ENCODE measurements around the gene WFDC2.
"Not testable (repeated sequence)": the region's sequence is repeated elsewhere in the genome, so short reads cannot be mapped to it uniquely, and the experiment has no call there.

Gene WFDC2

DNA sequence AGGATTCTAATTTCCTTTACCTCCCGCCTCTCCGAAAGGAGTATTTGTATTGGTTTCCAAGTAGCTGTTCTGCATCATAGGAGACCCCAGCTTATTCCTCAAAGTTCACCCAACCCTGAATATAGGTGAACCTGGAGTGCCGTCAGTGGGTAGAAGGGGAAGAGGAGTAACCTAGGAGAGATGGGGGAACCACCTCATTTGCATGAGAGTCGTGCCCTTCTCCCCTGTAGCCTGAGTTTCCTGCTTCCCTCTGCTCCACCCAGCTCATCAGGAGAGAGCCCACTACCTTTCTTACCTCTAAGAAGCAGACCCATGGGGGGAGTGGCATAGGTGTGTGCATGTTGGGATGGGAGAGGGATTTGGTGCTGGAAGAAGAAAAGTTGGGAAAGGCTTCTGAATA is 17.3 kb upstream of the WFDC2 start:
- DNase-seq (ENCODE audit: low read depth): no peak

- no peak for DNase-seq (ENCODE audit: low read depth)
These were observed 16.5 kb upstream of the WFDC2 start for GRCh38 chr20:45452772-45453691.

GRCh38 chr20:45456632-45457031 is 12.9 kb upstream of the WFDC2 start:
- no peak for DNase-seq (ENCODE audit: low read depth)

GRCh38 chr20:45459606-45460005 is 9.9 kb upstream of the WFDC2 start:
- no peak for DNase-seq (ENCODE audit: low read depth)

DNA sequence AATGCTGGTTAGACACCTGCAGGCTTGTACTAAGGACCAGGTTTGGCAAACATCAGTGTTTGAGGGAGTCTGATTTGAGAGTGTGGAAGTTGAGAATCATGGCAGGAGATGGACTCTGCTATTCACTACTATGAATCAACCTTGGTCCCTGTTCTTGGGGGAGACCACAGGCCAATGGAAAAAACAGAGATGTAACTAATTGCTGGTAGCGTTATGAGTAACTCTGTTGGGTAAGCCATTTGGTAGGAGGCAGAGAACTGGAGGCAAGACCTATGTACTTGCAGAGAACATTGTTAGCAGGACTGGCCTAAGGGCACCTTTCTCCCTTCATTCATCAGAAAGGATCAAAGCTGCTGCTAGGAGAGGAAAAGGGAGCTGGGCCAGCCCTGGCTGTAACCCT is 8.3 kb upstream of the WFDC2 start:
- no peak for DNase-seq (ENCODE audit: low read depth)

- no peak for DNase-seq (ENCODE audit: low read depth)
These were observed 6.6 kb upstream of the WFDC2 start for GRCh38 chr20:45462711-45463509.

- no peak for DNase-seq (ENCODE audit: low read depth)
These were observed 5.8 kb upstream of the WFDC2 start for GRCh38 chr20:45463709-45464108.

- no peak for DNase-seq (ENCODE audit: low read depth)
These were observed 3.9 kb upstream of the WFDC2 start for GRCh38 chr20:45465491-45466266.

DNA sequence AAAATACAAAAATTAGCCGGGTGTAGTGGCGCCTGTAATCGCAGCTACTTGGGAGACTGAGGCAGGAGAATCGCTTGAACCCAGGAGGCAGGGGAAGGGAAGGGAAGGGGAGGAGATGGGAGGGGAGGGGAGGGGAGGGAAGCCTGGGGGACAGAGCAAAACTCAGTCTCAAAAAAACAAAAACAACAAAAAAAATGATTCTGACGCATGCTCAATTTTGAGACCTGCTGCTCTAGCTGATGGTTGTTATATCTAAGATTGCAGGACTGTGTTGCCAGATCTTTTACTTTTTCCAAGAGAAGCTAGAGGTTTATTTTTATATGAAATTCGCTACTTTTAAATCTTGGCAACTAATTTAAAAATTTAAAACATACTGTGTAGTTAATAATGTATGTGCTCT is 2.4 kb upstream of the WFDC2 start:
- no peak for DNase-seq (ENCODE audit: low read depth)

GRCh38 chr20:45467861-45468260 is 1.7 kb upstream of the WFDC2 start:
- DNase-seq (ENCODE audit: low read depth): no peak

- no peak for DNase-seq (ENCODE audit: low read depth)
These were observed 844 bp downstream of the WFDC2 start for GRCh38 chr20:45470262-45470931.

- DNase-seq (ENCODE audit: low read depth): no peak
These were observed 1.4 kb downstream of the WFDC2 start for GRCh38 chr20:45470937-45471336.

DNA sequence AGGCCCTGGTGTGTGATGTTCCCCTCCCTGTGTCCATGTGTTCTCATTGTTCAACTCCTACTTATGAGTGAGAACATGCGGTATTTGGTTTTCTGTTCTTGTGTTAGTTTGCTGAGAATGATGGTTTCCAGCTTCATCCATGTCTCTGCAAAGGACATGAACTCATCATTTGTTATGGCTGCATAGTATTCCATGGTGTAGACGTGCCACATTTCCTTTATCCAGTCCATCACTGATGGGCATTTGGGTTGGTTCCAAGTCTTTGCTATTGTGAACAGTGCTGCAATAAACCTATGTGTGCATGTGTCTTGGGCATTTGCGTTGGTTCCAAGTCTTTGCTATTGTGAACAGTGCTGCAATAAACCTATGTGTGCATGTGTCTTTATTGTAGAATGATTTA is 2.7 kb downstream of the WFDC2 start:
- DNase-seq (ENCODE audit: low read depth): not testable (repeated sequence)

DNA sequence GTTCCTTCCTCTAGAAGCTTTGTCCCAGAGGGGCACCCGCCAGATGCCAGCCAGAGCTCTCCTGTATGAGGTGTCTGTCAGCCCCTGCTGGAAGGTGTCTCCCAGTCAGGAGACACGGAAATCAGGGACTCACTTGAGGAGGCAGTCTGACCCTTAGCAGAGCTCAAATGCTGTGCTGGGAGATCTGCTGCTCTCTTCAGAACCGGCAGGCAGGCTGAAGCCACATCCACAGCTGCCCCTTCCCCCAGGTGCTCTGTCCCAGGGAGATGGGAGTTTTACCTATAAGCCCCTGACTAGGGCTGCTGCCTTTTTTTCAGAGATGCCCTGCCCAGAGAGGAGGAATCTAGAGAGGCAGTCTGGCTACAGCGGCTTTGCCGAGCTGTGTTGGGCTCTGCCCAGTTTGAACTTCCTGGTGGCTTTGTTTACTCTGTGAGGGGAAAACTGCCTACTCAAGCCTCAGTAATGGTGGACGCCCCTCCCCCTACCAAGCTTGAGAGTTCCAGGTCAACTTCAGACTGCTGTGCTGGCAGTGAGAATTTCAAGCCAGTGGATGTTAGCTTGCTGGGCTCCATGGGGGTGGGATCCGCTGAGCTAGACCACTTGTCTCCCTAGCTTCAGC is 8.1 kb downstream of the WFDC2 start:
- not testable (repeated sequence) for DNase-seq (ENCODE audit: low read depth)

- no peak for DNase-seq (ENCODE audit: low read depth)
These were observed 10.3 kb downstream of the WFDC2 start for GRCh38 chr20:45479822-45480221.

GRCh38 chr20:45484676-45485075 is 15.1 kb downstream of the WFDC2 start:
- DNase-seq (ENCODE audit: low read depth): no peak

DNA sequence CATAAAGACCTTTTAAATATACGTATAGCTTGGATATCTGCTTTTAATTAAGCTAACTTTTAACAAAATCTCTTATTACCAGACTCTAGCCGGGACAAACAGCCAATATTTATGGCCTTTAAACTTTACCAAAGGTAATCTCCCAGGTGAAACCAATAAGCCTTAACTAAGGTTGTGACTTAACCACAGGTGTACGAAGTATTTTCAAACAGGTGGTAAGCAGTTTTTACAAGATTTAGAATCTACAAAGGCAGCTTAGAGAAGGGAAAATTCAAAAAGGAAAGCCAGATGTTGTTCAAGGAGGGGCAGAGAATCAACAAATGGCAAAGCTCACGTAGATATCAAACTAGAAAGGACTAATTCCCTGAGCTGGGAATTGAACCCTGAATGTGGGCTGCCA is 15.8 kb downstream of the WFDC2 start:
- no peak for DNase-seq (ENCODE audit: low read depth)

GRCh38 chr20:45487231-45487635 is 17.7 kb downstream of the WFDC2 start:
- DNase-seq (ENCODE audit: low read depth): no peak

- DNase-seq (ENCODE audit: low read depth): no peak
These were observed 19.6 kb downstream of the WFDC2 start for GRCh38 chr20:45489083-45489531.

- DNase-seq (ENCODE audit: low read depth): no peak
These were observed 26.0 kb downstream of the WFDC2 start for GRCh38 chr20:45495501-45495941.

- DNase-seq (ENCODE audit: low read depth): no peak
These were observed 26.6 kb downstream of the WFDC2 start for GRCh38 chr20:45496166-45496565.
